H1 (cell line): ENCODE results near the gene CIB2.

Source experiments
- CTCF ChIP-seq, 3 experiments: IDR thresholded peaks; 1 replicate in 2 of 3; 2 replicates in 1 of 3; pipeline versions ENCODE4 v1.5.1 to v1.6.1; 2011; ENCODE audit warnings: low read length in 3 of 3, mild to moderate bottlenecking in 3 of 3, inconsistent platforms in 2 of 3, low read depth in 1 of 3, moderate library complexity in 1 of 3; ENCODE audit not compliant: insufficient read depth in 1 of 3; ENCODE audit errors: control extremely low read depth in 1 of 3
- FOSL1 ChIP-seq: IDR thresholded peaks from 2 replicates; pipeline ENCODE4 v1.6.1; 2011; ENCODE audit warnings: mild to moderate bottlenecking, low read depth, low read length, moderate library complexity; ENCODE audit not compliant: insufficient read depth
- GABPA ChIP-seq: IDR thresholded peaks from 2 replicates; pipeline ENCODE4 v1.6.1; 2011; ENCODE audit warnings: mild to moderate bottlenecking, low read length, moderate library complexity, borderline replicate concordance; ENCODE audit not compliant: insufficient read depth
- POLR2A ChIP-seq, 2 experiments: IDR thresholded peaks; 1 replicate in 1 of 2; 2 replicates in 1 of 2; pipeline ENCODE4 v1.6.1; 2011; ENCODE audit warnings: low read depth in 2 of 2, low read length in 2 of 2, mild to moderate bottlenecking in 2 of 2; ENCODE audit errors: control extremely low read depth in 1 of 2
- RAD21 ChIP-seq, 2 experiments: IDR thresholded peaks in 1 of 2; conservative IDR thresholded peaks in 1 of 2; 2 replicates each; pipeline ENCODE4 v1.6.1; 2011; ENCODE audit warnings: low read depth in 2 of 2, low read length in 2 of 2, improper control_type of control experiment in 1 of 2, inconsistent platforms in 1 of 2, mild to moderate bottlenecking in 1 of 2, moderate library complexity in 1 of 2

DNA sequence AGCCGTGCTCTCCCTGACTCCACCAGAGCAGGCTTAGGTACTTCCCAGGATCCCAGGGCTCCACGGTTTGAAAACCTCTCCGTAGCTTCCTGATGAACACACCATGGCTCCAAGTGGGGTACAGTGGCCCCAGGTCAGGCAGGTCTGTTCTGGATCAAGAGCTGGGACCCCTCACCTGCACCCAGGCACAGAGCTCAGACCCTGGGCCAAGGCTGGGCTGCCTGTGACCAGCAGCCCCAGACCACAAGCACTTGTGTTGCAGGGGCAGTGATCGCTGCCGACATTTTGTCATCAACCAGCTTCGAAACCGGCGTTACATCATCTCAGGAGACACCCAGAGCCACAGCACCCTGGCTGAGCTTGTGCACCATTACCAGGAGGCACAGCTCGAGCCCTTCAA, 33.6 kb downstream of the CIB2 start:
- TF ChIP-seq CTCF (IDR thresholded peaks at IDR 0.05; ENCODE audit: control extremely low read depth in 1 of 3, insufficient read depth in 1 of 3, low read depth in 1 of 3, low read length in 3 of 3), result no peak
- TF ChIP-seq RAD21 (IDR thresholded peaks at IDR 0.05 in 1 of 2, conservative IDR thresholded peaks at IDR 0.05 in 1 of 2; ENCODE audit: low read depth in 2 of 2, low read length in 2 of 2), result no peak
- no peak for TF ChIP-seq FOSL1
- TF ChIP-seq POLR2A (IDR thresholded peaks at IDR 0.05; ENCODE audit: control extremely low read depth in 1 of 2, low read depth in 2 of 2, low read length in 2 of 2), result no peak
- TF ChIP-seq GABPA, result no peak
